ACC112 (cell line): ENCODE measurements around the gene C22orf23.

Source experiments
- H2AFZ ChIP-seq: fragments of 200-600 bp; sonication (generic); one replicate; pipeline ENCODE4 v1.6.0; 2017; ENCODE audit warnings: antibody characterized with exemption, low read length; ENCODE audit not compliant: unreplicated experiment
- H3K27ac ChIP-seq: fragments of 200-600 bp; sonication (generic); 2 replicates; pipeline ENCODE4 v1.5.1; 2014; ENCODE audit warnings: low read depth, mild to moderate bottlenecking, antibody characterized with exemption, low read length, moderate library complexity
- H3K27me3 ChIP-seq: fragments of 200-600 bp; sonication (generic); 2 replicates; pipeline ENCODE4 v1.6.1; 2014; ENCODE audit warnings: mild to moderate bottlenecking, antibody characterized with exemption, low read length, moderate library complexity, mixed read lengths; ENCODE audit not compliant: insufficient read depth
- H3K36me3 ChIP-seq: fragments of 200-600 bp; sonication (generic); 2 replicates; pipeline ENCODE4 v1.6.1; 2016; ENCODE audit warnings: mild to moderate bottlenecking, antibody characterized with exemption, low read length, moderate library complexity, mixed read lengths; ENCODE audit not compliant: insufficient read depth
- H3K4me1 ChIP-seq: fragments of 200-600 bp; sonication (generic); one replicate; pipeline ENCODE4 v1.6.1; 2016; ENCODE audit warnings: low read length, mixed read lengths; ENCODE audit not compliant: insufficient read depth, unreplicated experiment, control insufficient read depth
- H3K4me3 ChIP-seq: fragments of 200-600 bp; sonication (generic); 2 replicates; pipeline ENCODE4 v1.5.1; 2014; ENCODE audit warnings: mild to moderate bottlenecking, low read depth, low read length
- H3K79me2 ChIP-seq: fragments of 200-600 bp; sonication (generic); one replicate; pipeline ENCODE4 v1.6.0; 2016; ENCODE audit warnings: low read length; ENCODE audit not compliant: control insufficient read depth, unreplicated experiment, insufficient read depth

The C22orf23 gene

GRCh38 chr22:37931893-37932389, 21.5 kb downstream of the C22orf23 start:
- H3K27me3 ChIP-seq, result no peaks in the 10 kb centered on the region
- H3K4me1 ChIP-seq, result peaks cover 23% of the 10 kb centered on the region
- no peaks in the 10 kb centered on the region for H3K36me3 ChIP-seq
- no peak overlapping the region for H2AFZ ChIP-seq
- H3K79me2 ChIP-seq, result no peaks in the 10 kb centered on the region
- no peak overlapping the region for H3K4me3 ChIP-seq
- no peak overlapping the region for H3K27ac ChIP-seq

- Histone ChIP-seq H2AFZ (no peak overlapping the region), H3K4me3 (no peak overlapping the region), H3K79me2 (no peaks in the 10 kb centered on the region), H3K27me3 (no peaks in the 10 kb centered on the region), H3K36me3 (no peaks in the 10 kb centered on the region), H3K4me1 (peaks cover 23% of the 10 kb centered on the region), H3K27ac (no peak overlapping the region)
Measured at GRCh38 chr22:37930952-37931440, 22.4 kb downstream of the C22orf23 start.

- no peaks in the 10 kb centered on the region for H3K27me3 ChIP-seq
- H3K4me3 ChIP-seq, result no peak overlapping the region
- no peaks in the 10 kb centered on the region for H3K79me2 ChIP-seq
- H3K27ac ChIP-seq, result no peak overlapping the region
- H3K4me1 ChIP-seq, result peaks cover 23% of the 10 kb centered on the region
- no peaks in the 10 kb centered on the region for H3K36me3 ChIP-seq
- no peak overlapping the region for H2AFZ ChIP-seq
Measured at GRCh38 chr22:37930270-37930951, 23.0 kb downstream of the C22orf23 start.

GRCh38 chr22:37929390-37929789, 24.0 kb downstream of the C22orf23 start:
- H3K4me1 ChIP-seq, result peaks cover 23% of the 10 kb centered on the region
- no peaks in the 10 kb centered on the region for H3K36me3 ChIP-seq
- no peak overlapping the region for H3K27ac ChIP-seq
- H3K27me3 ChIP-seq, result no peaks in the 10 kb centered on the region
- H3K4me3 ChIP-seq, result no peak overlapping the region
- H3K79me2 ChIP-seq, result no peaks in the 10 kb centered on the region
- no peak overlapping the region for H2AFZ ChIP-seq

- peaks cover 10% of the 10 kb centered on the region for H3K4me1 ChIP-seq
- H3K27me3 ChIP-seq, result no peaks in the 10 kb centered on the region
- H3K27ac ChIP-seq, result no peak overlapping the region
Measured at GRCh38 chr22:37927637-37927936, 25.8 kb downstream of the C22orf23 start.

GRCh38 chr22:37926771-37927636, 26.4 kb downstream of the C22orf23 start:
- peaks cover 10% of the 10 kb centered on the region for H3K4me1 ChIP-seq
- no peak overlapping the region for H2AFZ ChIP-seq
- no peaks in the 10 kb centered on the region for H3K36me3 ChIP-seq

More at GRCh38 chr22:37927637-37927936, 25.8 kb downstream of the C22orf23 start:
- Histone ChIP-seq H2AFZ (no peak overlapping the region), H3K79me2 (no peaks in the 10 kb centered on the region), H3K36me3 (no peaks in the 10 kb centered on the region), H3K4me3 (no peak overlapping the region)

GRCh38 chr22:37926358-37926757, 27.0 kb downstream of the C22orf23 start:
- no peaks in the 10 kb centered on the region for H3K79me2 ChIP-seq
- no peak overlapping the region for H2AFZ ChIP-seq
- peaks cover 10% of the 10 kb centered on the region for H3K4me1 ChIP-seq
- no peaks in the 10 kb centered on the region for H3K36me3 ChIP-seq
- H3K4me3 ChIP-seq, result no peak overlapping the region
- no peaks in the 10 kb centered on the region for H3K27me3 ChIP-seq
- H3K27ac ChIP-seq, result no peak overlapping the region

More at GRCh38 chr22:37926771-37927636, 26.4 kb downstream of the C22orf23 start:
- H3K27ac ChIP-seq, result no peak overlapping the region
- no peak overlapping the region for H3K4me3 ChIP-seq
- no peaks in the 10 kb centered on the region for H3K27me3 ChIP-seq
- no peaks in the 10 kb centered on the region for H3K79me2 ChIP-seq

- H3K27me3 ChIP-seq, result no peaks in the 10 kb centered on the region
- H3K36me3 ChIP-seq, result no peaks in the 10 kb centered on the region
- no peak overlapping the region for H3K4me3 ChIP-seq
- H3K4me1 ChIP-seq, result peaks cover 5% of the 10 kb centered on the region
- no peak overlapping the region for H3K27ac ChIP-seq
- no peak overlapping the region for H2AFZ ChIP-seq
- H3K79me2 ChIP-seq, result no peaks in the 10 kb centered on the region
Measured at GRCh38 chr22:37925767-37926166, 27.6 kb downstream of the C22orf23 start.

GRCh38 chr22:37925330-37925729, 28.1 kb downstream of the C22orf23 start:
- H3K79me2 ChIP-seq, result no peaks in the 10 kb centered on the region
- no peaks in the 10 kb centered on the region for H3K27me3 ChIP-seq
- no peaks in the 10 kb centered on the region for H3K36me3 ChIP-seq
- H2AFZ ChIP-seq, result no peak overlapping the region
- H3K27ac ChIP-seq, result no peak overlapping the region
- H3K4me1 ChIP-seq, result peaks cover 1% of the 10 kb centered on the region
- H3K4me3 ChIP-seq, result no peak overlapping the region

GRCh38 chr22:37924386-37925065, 28.9 kb downstream of the C22orf23 start:
- Histone ChIP-seq H3K36me3 (no peaks in the 10 kb centered on the region), H3K4me3 (no peak overlapping the region), H3K4me1 (no peaks in the 10 kb centered on the region), H2AFZ (no peak overlapping the region), H3K27me3 (no peaks in the 10 kb centered on the region), H3K79me2 (no peaks in the 10 kb centered on the region), H3K27ac (no peak overlapping the region)
